ENCODE data around the gene HSDL1.

DNA sequence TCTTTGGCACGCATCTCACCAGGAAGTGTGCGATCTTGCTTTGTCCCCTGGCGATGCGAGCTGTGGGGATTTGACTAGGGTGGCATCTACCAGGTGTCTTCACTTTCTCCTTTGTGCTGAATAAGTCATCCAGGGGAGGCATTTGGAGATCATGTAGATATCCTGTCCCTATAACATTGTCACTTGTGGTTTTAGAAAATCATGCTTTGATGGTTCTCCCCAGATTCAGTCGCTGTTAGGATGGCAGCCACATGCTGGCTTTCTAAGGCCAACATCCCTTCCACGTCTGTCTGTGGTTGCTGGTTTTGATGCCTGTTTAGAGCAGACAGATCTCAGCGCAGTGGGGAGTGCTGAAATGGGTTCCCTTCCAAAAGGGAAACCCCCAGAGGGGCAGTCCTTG, 48.5 kb upstream of the HSDL1 start:
- TF ChIP-seq, protein P1, sequence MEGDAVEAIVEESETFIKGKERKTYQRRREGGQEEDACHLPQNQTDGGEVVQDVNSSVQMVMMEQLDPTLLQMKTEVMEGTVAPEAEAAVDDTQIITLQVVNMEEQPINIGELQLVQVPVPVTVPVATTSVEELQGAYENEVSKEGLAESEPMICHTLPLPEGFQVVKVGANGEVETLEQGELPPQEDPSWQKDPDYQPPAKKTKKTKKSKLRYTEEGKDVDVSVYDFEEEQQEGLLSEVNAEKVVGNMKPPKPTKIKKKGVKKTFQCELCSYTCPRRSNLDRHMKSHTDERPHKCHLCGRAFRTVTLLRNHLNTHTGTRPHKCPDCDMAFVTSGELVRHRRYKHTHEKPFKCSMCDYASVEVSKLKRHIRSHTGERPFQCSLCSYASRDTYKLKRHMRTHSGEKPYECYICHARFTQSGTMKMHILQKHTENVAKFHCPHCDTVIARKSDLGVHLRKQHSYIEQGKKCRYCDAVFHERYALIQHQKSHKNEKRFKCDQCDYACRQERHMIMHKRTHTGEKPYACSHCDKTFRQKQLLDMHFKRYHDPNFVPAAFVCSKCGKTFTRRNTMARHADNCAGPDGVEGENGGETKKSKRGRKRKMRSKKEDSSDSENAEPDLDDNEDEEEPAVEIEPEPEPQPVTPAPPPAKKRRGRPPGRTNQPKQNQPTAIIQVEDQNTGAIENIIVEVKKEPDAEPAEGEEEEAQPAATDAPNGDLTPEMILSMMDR (IDR thresholded peaks at IDR 0.05), result no peak
- TF ChIP-seq POLR2A (IDR thresholded peaks at IDR 0.05) (no peak), POLR2AphosphoS5 (IDR thresholded peaks at IDR 0.05) (no peak), EP300 (IDR thresholded peaks at IDR 0.05) (no peak)
